Activated gamma-delta T cell treated with Interleukin-2 at 50 U/mL for 16 hours (primary cell): ENCODE results near the gene IRF2.

Source experiments
- DNase-seq: peaks from one replicate; pipeline ENCODE4 v3.0.0-alpha.2; 2020

The IRF2 gene

GRCh38 chr4:184404047-184404446, 70.3 kb downstream of the IRF2 start:
- no peak for DNase-seq

DNA sequence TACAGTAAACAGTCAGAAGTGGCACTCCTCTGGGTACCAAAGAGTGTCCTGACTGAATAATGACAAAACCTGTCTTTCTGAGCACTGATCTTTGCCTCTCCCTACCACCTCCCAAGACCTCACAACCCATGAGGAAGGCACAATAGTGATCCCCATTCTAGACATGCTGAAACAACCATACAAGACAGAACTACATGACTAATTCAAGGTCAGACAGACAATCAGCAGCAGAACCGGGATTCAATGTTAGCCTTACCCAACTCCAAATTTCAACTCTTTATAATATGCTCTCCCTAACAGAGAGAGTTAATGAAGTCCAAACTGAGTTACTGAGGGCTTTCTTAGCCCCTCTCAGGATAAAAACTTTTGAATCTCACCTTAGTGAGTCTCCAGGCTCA, 71.0 kb downstream of the IRF2 start:
- DNase-seq, result no peak

- DNase-seq, result no peak
Measured at GRCh38 chr4:184402740-184403383, 71.5 kb downstream of the IRF2 start.

- no peak for DNase-seq
Measured at GRCh38 chr4:184402239-184402638, 72.1 kb downstream of the IRF2 start.

DNA sequence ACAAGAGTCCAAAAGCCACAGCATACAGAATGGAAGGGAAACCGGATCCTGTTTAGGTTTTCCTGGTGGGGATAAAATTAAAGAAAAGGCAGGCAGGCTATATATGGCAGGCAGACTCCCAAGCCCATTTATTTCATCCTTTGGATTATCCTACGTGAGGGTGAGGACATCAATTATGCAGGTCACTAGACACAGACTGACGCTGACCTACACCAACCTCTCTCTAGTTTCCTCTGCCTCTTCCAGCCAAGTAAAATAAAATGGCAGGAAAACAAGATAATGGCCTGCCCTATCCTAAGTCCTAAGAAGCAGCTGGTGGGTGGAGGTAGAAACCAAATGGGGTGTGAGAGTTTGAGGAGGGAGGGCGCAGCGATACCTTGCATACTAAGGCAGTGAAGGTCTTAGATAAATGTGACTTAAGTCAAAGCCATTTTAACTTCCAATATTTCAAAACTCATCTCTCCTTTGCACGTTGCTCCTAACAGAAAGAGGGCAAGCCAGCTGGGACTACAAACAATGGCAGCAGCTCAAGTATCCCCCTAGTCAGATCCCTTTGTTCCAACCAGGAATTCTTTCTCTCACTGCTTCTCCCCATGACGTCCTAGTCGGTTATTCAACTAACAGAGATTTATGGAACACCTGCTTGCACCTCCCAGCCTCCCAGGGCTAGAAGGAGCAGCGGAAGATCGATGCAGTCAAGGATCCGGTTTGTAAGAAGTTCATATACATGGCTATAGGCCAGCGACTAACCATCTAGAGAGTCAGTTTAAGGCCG, 72.8 kb downstream of the IRF2 start:
- DNase-seq, result no peak

GRCh38 chr4:184400891-184401290, 73.5 kb downstream of the IRF2 start:
- DNase-seq, result no peak

DNA sequence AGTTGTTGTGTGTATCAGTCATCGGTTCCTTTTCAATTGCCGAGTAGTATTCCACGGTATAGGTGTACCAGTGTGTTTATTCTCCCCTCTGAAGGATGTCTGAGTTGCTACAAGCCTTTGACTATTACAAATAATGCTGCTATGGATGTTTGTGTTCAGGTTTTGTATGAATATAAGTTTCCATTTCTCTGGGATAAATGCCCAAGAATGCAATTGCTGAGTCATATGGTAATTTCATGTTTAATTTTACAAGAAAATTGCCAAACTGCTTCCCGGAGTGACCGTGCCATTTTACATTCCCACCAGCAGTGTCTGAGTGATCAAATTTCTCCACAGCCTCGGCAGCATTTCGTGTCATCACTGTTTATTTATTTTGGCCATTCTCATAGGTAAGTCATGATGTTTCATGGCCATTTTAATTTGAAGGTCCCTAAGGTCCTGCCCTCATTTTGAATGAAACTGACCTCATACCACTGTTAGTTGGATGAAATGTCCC, 73.9 kb downstream of the IRF2 start:
- no peak for DNase-seq

DNA sequence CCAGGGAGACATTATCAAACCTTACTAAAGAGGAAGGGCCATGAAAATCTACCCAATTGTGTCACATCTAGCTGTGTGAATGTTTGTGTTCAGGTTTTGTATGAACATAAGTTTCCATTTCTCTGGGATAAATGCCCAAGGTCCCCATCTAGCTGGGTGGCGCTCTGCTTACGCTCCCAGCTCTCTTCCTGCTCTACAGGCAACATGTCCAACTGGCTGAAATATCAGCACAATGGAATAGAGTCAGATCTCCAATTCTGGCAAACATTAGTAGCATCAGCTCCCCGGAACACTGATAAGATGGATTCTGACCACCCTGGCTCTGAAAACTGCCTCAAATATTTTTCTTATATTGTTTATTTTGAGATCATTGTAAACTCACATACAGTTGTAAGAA, 74.8 kb downstream of the IRF2 start:
- no peak for DNase-seq

DNA sequence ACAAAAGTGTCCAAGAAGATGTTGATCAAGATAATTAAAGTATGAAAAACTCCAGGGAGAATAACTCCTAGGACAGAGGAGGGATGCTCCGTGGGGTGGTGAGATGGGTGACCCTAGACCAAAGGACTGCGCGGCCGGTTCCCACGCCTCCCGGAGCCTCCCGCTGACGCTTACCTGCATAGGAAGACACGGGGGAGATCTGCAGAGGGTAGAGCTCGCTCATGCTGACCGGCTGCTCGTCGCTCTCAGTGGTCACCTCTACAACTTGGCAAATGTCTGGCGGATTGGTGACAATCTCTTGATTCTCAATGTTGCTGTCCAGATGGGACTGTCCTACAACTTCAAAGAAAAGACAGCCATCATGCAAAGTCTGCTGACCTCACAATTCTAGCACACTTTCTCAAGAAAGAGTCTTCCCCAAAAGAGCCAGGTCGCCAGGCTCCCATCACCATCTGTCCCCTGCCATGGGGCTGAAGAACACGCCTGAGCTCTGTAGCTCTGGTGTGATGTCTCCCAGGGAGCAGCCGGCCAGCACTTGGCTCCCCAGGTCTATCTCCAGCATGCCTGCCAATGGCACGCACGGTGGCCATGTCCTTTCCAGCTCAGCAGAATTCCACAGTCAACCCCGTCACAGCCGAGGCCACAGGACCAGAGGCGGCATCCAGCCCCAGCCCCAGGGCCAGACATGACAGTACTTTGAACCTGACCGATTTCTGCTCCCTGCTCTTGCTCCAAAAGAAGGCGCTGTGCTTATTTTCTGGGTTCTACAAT, 75.4 kb downstream of the IRF2 start:
- DNase-seq, result no peak

DNA sequence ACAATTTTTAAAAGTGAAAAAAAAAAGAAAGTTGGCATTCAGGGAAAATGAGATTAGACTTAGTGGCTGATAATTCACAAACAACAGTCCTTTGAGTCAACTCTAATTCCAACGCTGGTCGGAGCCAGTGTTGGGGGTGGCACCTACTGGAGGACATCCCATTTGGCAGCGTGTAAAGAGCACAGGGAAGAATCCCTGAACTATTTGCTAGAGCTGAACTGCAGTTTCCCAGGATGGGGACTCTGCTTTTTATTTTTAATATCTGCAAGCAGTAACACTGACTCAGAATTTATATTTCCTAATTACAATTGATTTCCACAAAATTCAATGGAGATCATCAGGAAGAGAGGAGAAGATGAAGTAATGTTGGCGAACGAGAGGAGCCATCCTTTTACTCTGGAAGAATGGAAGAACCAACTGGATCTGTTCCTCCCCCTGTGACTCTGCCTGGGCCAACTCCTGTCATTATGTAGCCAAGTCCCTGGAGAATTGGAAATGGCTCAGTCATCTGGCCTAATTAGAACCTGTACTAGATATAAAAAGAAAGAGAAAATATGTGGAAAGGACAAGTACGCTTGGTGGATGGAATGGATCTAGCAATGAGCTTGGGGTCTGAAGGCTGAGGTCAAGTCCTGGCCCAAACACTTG, 76.7 kb downstream of the IRF2 start:
- no peak for DNase-seq

DNA sequence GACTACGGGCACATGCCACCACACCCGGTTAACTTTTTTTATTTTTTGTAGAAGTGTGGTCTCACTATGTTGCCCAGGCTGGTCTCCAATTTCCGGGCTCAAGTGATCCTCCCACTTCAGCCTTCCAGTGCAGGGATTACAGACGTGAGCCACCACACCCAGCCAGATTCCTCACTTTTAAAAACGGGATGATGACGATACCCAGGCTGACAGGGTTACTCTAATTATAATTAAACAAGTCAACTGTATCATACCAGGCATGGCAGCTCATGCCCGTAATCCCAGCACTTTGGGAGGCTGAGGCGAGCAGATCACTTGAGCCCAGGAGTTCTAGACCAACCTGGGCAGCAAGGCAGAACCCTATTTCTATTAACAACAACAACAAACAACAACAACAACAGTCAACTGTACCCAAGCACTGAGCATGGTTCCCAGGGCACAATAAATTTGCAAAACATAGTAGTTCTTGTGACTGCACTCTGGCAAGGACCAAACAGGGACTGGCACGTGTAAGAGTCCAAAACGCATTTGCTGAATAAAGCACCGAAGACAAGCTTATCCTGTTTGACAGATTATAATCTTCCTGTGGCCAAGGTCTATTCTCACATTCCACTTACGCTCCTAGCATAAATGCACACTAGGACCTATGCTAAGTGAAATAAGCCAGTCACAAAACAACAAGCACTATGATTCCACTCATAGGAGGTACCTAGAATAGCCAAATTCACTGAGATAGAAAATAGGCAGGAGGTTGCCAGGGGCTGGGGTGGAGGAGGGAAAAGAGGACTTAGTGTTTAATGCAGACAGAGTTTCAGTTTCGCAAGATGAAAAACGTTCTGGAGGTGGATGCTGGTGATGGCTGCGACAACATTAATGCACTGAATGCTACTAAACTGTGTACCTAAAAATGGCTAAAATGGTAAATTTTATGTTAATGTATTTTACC, 77.5 kb downstream of the IRF2 start:
- no peak for DNase-seq

GRCh38 chr4:184395971-184396391, 78.4 kb downstream of the IRF2 start:
- no peak for DNase-seq

GRCh38 chr4:184395451-184395917, 78.9 kb downstream of the IRF2 start:
- DNase-seq, result no peak

DNA sequence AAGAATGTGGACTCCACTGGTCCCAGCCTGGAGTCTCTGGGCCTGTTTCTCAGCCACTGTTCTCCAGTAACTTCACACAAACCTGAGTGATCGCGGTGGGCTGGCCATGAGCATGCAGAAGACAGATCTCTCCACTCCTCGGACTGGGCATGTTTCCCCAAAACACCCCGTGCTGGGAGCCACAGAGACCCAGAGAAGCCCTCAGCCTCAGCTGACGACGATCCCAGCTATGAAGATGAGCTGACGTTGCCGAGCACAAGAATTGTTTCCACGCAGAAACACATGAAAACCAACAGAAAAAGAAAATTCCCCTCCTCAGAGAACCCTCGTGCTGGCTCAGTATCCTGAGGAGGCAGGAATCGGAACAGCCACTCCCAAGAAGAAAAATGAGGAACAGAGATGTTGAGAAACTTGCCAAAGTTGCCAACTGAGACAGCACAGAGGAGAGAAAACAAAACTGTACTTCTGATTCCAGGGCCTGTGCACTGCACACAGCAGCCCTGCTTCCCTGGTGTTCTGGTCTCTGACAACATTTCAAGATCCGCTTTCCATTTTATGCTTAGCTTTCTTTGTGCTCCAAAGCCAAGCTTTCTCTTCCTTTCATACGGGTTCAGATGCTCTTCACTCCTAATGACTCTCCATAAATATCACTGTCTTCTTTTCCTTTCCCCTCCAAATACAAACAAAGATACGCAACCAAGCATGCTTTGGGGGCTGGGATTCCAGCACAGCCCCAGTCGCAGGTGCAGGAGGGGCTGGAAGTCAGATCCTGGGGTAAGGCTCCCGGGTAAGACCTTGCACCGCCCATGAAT, 81.4 kb downstream of the IRF2 start:
- no peak for DNase-seq

DNA sequence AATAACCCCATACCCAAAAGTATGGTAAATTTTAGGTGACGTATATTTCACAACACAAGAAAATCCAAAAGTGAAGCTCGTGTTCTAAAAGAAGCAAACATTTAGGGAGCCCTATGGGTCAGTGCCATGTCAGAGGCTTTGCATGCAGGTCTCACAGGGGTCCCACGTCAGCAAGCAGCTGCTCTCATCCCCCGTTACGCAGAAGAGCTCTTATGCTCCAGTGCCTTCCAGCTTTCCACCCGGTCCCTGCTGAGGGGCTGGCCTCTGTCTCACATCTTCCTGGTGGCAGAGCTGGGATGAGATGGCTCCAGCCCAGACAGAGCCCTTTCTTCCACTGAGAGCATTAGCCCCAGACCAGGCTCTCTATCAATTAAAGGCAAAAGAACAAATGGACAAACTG, 82.0 kb downstream of the IRF2 start:
- no peak for DNase-seq

DNA sequence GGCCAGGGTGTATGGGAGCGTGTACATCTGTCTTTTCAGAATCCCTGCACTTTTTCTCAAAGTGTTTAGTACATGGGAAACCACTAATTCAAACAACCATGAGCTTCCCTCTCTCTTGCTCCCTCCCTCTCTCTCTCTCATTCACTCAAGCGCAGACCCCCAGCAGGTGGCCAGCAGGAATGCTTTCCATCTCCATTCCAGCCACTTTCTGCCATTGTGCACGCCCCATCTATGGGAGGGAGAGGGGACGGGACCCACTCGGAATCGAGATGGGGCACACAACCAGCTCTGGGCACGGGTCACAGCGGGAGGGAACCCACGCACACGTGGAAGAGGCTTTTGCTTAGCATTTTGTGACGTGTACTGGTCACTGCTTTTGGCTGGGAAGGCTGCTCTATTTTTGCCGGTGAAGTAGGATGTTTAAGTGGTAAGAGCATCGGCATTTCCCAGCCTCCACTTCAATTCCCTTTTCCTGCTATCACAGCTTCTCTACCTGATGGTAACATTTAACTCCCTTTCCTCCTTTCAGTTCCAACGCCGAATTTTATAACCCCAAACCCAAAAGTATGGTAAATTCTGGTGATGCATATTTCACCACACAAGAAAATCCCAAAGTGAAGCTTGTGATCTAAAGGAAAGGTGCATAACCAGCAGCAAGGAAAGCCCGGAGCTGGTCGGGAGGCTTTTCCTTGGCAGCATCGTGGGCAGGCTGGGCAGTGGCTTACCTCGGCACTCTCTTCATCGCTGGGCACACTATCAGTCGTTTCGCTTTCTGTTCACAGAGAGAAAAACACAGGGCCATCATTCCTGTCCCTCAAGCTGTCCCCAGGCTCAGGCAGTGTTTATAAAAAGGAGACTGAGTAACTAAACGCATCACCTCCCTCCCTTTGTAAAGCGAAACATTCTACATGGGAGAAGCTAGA, 84.1 kb downstream of the IRF2 start:
- no peak for DNase-seq

- DNase-seq, result no peak
Measured at GRCh38 chr4:184388106-184388505, 86.2 kb downstream of the IRF2 start.

GRCh38 chr4:184387351-184387750, 87.0 kb downstream of the IRF2 start:
- DNase-seq, result no peak

GRCh38 chr4:184386271-184386781, 88.0 kb downstream of the IRF2 start:
- DNase-seq, result no peak

DNA sequence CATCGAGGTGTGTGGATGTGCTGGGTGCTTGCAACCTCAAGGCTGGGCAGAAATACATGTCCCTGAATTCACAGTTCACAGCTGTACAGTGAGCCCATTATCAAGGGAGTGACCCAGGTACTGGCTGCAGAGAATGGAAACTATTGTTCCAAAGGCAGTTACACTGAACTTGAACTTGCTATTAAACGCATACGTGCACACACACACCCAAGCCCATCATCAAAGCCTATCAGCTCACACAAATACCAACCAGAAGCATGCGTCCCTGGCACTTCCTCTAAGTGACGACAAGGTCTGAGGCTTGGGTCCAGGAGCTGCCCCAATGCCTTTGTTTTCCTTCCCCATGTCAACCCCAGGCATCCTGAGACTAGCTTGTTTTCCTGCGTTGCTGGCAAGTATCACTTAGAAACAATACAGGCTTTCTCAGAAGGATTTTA, 88.6 kb downstream of the IRF2 start:
- no peak for DNase-seq
